SK-N-SH treated with all-trans-retinoic acid at 6 μM for 48 hours (cell line): ENCODE data around the gene HIPK1.

Experiments used
- ATAC-seq: fragments of 200-7000 bp; cut with Tn5 transposase; 3 replicates; pipeline ENCODE4 v1.9.1; 2020; ENCODE audit warnings: mild to moderate bottlenecking, moderate library complexity
- ARNTL ChIP-seq: fragments of 450-650 bp; formaldehyde crosslinking; IDR thresholded peaks from 2 replicates; pipeline ENCODE4 v1.5.0; 2020; ENCODE audit warnings: low read depth, mild to moderate bottlenecking, moderate library complexity, borderline replicate concordance
- CREB5 ChIP-seq: fragments of 250-450 bp; sonication (Bioruptor Pico); IDR thresholded peaks from 2 replicates; pipeline ENCODE4 v1.5.1; 2020; ENCODE audit warnings: low read depth, mild to moderate bottlenecking, moderate library complexity
- CSDC2 ChIP-seq: fragments of 250-450 bp; sonication (Bioruptor Pico); IDR thresholded peaks from 2 replicates; pipeline ENCODE4 v1.5.0; 2020; ENCODE audit warnings: mild to moderate bottlenecking, moderate library complexity
- CSRNP3 ChIP-seq: fragments of 250-450 bp; sonication (Bioruptor Pico); IDR thresholded peaks from 2 replicates; pipeline ENCODE4 v1.5.1; 2021; ENCODE audit warnings: mild to moderate bottlenecking, moderate library complexity
- ESRRG ChIP-seq: fragments of 250-450 bp; sonication (Bioruptor Pico); IDR thresholded peaks from 2 replicates; pipeline ENCODE4 v1.6.1; 2021; ENCODE audit warnings: mild to moderate bottlenecking
- GLIS3 ChIP-seq: fragments of 250-450 bp; sonication (Bioruptor Pico); IDR thresholded peaks from 2 replicates; pipeline ENCODE4 v1.5.0; 2020; ENCODE audit warnings: mild to moderate bottlenecking, moderate library complexity
- PATZ1 ChIP-seq: fragments of 250-450 bp; sonication (Bioruptor Pico); IDR thresholded peaks from 2 replicates; pipeline ENCODE4 v1.8.0; 2020; ENCODE audit warnings: mild to moderate bottlenecking, moderate library complexity, borderline replicate concordance
- POU6F1 ChIP-seq: fragments of 250-450 bp; sonication (Bioruptor Pico); IDR thresholded peaks from 2 replicates; pipeline ENCODE4 v1.8.0; 2021; ENCODE audit warnings: low read depth, mild to moderate bottlenecking, moderate library complexity, borderline replicate concordance
- SNAI2 ChIP-seq: fragments of 250-450 bp; sonication (Bioruptor Pico); IDR thresholded peaks from 2 replicates; pipeline ENCODE4 v1.5.0; 2020; ENCODE audit warnings: mild to moderate bottlenecking, moderate library complexity
- TOX ChIP-seq: fragments of 250-450 bp; sonication (Bioruptor Pico); IDR thresholded peaks from 2 replicates; pipeline ENCODE4 v1.8.0; 2021; ENCODE audit warnings: mild to moderate bottlenecking, moderate library complexity, borderline replicate concordance
- TSHZ2 ChIP-seq: fragments of 250-450 bp; sonication (Bioruptor Pico); IDR thresholded peaks from 2 replicates; pipeline ENCODE4 v1.5.0; 2020; ENCODE audit warnings: mild to moderate bottlenecking, moderate library complexity
- ZFP3 ChIP-seq: fragments of 250-450 bp; sonication (Bioruptor Pico); IDR thresholded peaks from 2 replicates; pipeline ENCODE4 v1.5.0; 2020; ENCODE audit warnings: mild to moderate bottlenecking, moderate library complexity
- ZFP30 ChIP-seq: fragments of 450-650 bp; formaldehyde crosslinking; IDR thresholded peaks from 2 replicates; pipeline ENCODE4 v1.5.0; 2022; ENCODE audit warnings: mild to moderate bottlenecking, moderate library complexity
- ZNF565 ChIP-seq: fragments of 450-650 bp; formaldehyde crosslinking; conservative IDR thresholded peaks from 2 replicates; pipeline ENCODE4 v1.5.0; 2020; ENCODE audit warnings: low read depth, mild to moderate bottlenecking, moderate library complexity
- ZNF8 ChIP-seq: fragments of 450-650 bp; formaldehyde crosslinking; IDR thresholded peaks from 2 replicates; pipeline ENCODE4 v1.5.0; 2020; ENCODE audit warnings: mild to moderate bottlenecking, moderate library complexity

The HIPK1 gene

GRCh38 chr1:113891631-113892220 is 37.4 kb upstream of the HIPK1 start:
- no peak for ATAC-seq
- no peak for TF ChIP-seq POU6F1 (CRISPR knock-in tag)
- no peak for TF ChIP-seq ZNF8 (CRISPR knock-in tag)
- TF ChIP-seq ZFP30 (CRISPR knock-in tag) = no peak
- TF ChIP-seq PATZ1 (CRISPR knock-in tag) = no peak
- TF ChIP-seq CREB5 = no peak
- TF ChIP-seq ZNF565 (CRISPR knock-in tag) = no peak
- no peak for TF ChIP-seq CSDC2 (CRISPR knock-in tag)
- no peak for TF ChIP-seq CSRNP3 (CRISPR knock-in tag)
- no peak for TF ChIP-seq SNAI2 (CRISPR knock-in tag)
- TF ChIP-seq ARNTL (CRISPR knock-in tag) = no peak

GRCh38 chr1:113893267-113893666 is 35.9 kb upstream of the HIPK1 start:
- ATAC-seq = no peak
- TF ChIP-seq CREB5 (no peak), ZFP3 (CRISPR knock-in tag) (no peak), TSHZ2 (CRISPR knock-in tag) (no peak)

GRCh38 chr1:113895098-113895497 is 34.0 kb upstream of the HIPK1 start:
- TF ChIP-seq GLIS3 (CRISPR knock-in tag) (no peak), ZFP3 (CRISPR knock-in tag) (no peak), TOX (CRISPR knock-in tag) (no peak), ZNF565 (CRISPR knock-in tag) (no peak), ESRRG (CRISPR knock-in tag) (no peak), POU6F1 (CRISPR knock-in tag) (no peak), CSRNP3 (CRISPR knock-in tag) (no peak)
- ATAC-seq = no peak
